Measurements from ENCODE around the gene YIF1B.

Gene YIF1B

DNA sequence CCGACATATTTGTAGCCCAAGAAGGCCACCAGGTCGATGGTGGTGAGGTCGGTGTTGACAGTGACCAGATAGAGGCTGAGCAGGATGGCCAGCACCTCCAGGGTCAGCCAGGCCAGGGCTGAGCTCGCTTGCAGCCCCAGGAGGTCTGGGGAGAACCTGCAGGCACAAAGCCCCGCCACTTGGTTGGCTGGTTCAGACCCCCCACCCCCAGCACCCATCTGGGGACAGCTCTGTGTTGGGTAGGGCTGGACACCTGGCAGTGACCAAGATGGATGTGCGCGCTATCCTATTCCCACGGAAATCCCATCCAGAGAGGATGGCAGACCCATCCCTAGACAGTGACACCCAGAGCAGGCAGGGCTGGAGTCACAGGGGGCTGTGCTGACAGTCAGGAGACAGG, 8.2 kb downstream of the YIF1B start:
- POLR2A ChIA-PET, result no interaction called here
- CTCF ChIA-PET, result no interaction called here
- no peak for DNase-seq (ENCODE audit: extremely low spot score)
- TF ChIP-seq SP1 (IDR thresholded peaks at IDR 0.05) (no peak), ELF4 (IDR thresholded peaks at IDR 0.05) (no peak), HDGF (IDR thresholded peaks at IDR 0.05; ENCODE audit: borderline replicate concordance) (no peak), CTBP1 (IDR thresholded peaks at IDR 0.05; ENCODE audit: borderline replicate concordance) (no peak), SUZ12 (IDR thresholded peaks at IDR 0.05) (no peak), ZNF384 (IDR thresholded peaks at IDR 0.05) (no peak), ARNT (IDR thresholded peaks at IDR 0.05) (no peak), LEF1 (IDR thresholded peaks at IDR 0.05; ENCODE audit: borderline replicate concordance) (no peak), BHLHE40 (IDR thresholded peaks at IDR 0.05; ENCODE audit: borderline replicate concordance) (no peak), FOXA1 (IDR thresholded peaks at IDR 0.05) (no peak), NFRKB (IDR thresholded peaks at IDR 0.05) (no peak), FOXM1 (IDR thresholded peaks at IDR 0.05; ENCODE audit: borderline replicate concordance) (no peak), FOXK2 (IDR thresholded peaks at IDR 0.05) (no peak), TARDBP (IDR thresholded peaks at IDR 0.05) (no peak), L3MBTL2 (conservative IDR thresholded peaks at IDR 0.05) (no peak)
- TF ChIP-seq, protein P1, sequence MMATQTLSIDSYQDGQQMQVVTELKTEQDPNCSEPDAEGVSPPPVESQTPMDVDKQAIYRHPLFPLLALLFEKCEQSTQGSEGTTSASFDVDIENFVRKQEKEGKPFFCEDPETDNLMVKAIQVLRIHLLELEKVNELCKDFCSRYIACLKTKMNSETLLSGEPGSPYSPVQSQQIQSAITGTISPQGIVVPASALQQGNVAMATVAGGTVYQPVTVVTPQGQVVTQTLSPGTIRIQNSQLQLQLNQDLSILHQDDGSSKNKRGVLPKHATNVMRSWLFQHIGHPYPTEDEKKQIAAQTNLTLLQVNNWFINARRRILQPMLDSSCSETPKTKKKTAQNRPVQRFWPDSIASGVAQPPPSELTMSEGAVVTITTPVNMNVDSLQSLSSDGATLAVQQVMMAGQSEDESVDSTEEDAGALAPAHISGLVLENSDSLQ (IDR thresholded peaks at IDR 0.05), result no peak

DNA sequence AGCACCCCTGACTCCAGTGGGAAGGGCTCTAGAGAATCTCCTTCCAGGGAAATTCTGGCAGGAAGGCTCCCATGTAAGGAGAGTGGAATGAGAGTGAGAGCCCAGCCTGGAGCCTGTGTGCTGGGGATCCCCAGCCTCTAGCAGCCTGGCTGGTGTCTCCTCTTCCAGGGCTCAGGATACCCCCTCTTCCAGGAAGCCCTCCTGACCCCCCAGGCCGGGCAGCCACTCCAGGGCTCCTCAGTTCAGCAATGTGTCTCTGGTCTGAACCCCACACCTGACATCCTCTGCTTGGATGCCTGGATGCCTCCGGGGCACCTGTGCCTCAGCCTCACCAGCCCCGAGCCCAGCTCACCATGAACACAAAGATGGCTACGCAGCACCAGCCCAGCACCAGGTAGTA, 8.7 kb downstream of the YIF1B start:
- ChIA-PET POLR2A (no interaction called here), CTCF (no interaction called here)
- TF ChIP-seq ARNT (IDR thresholded peaks at IDR 0.05) (no peak), FOXA1 (IDR thresholded peaks at IDR 0.05) (no peak), BHLHE40 (IDR thresholded peaks at IDR 0.05; ENCODE audit: borderline replicate concordance) (no peak)
- DNase-seq (ENCODE audit: extremely low spot score), result no peak

DNA sequence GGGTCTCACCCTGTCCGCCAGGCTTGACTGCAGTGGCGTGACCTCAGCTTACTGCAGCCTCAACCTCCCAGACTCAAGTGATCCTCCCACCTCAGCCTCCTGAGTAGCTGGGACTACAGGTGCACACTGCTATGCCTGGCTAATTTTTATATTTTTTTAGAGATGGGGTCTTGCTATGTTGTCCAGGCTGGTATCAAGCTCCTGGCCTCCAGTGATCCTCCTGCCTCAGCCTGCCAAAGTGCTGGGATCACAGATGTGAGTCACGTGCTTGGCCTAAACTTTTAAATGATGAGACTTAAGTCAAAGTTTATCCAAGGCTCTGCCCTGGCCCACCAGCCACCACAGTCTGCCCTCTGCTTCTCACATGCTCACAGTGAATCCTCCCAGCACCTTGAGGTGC, 9.5 kb downstream of the YIF1B start:
- no peak for DNase-seq (ENCODE audit: extremely low spot score)
- TF ChIP-seq BHLHE40 (IDR thresholded peaks at IDR 0.05; ENCODE audit: borderline replicate concordance) (no peak), HDGF (IDR thresholded peaks at IDR 0.05; ENCODE audit: borderline replicate concordance) (no peak), L3MBTL2 (conservative IDR thresholded peaks at IDR 0.05) (no peak), SUZ12 (IDR thresholded peaks at IDR 0.05) (no peak), NFRKB (IDR thresholded peaks at IDR 0.05) (no peak), ZNF384 (IDR thresholded peaks at IDR 0.05) (no peak), LEF1 (IDR thresholded peaks at IDR 0.05; ENCODE audit: borderline replicate concordance) (no peak), ELF4 (IDR thresholded peaks at IDR 0.05) (no peak)
- TF ChIP-seq, protein P1 (IDR thresholded peaks at IDR 0.05), result no peak
- ChIA-PET POLR2A (no interaction called here), CTCF (no interaction called here)

DNA sequence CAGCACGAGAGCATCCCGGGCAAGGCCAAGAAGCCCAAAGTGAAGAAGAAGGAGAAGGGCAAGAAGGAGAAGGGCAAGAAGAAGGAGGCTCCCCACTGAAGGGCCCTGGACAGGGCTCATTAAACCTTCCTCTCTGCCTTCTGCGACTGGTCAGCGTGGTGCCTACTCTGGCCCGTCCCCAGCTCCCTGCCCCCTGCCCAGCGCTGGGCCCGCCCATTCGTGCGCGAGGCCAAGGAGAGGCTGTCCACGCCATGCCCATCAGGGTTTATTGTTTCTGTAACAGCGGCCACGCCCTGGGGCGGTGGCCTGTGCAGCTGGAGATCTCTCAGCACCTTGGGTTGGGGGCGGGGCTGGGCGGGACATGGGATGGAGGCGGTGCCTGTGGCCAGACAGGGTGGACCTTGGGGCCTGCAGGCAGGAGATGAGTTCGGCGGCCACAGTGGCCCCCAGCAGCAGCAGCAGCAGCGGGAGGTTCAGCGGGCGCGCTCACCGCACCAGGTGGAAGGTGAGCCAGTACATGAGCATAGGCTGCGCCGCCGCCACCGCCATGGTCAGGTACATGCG, 10.8 kb downstream of the YIF1B start:
- DNase-seq (ENCODE audit: extremely low spot score), result peak; percentile 36
- CTCF ChIA-PET, result no interaction called here
- TF ChIP-seq, protein P1 (IDR thresholded peaks at IDR 0.05), result 0 out of 2 replicates have a peak, but pooled peaks have one; percentile 19
- TF ChIP-seq NFRKB (IDR thresholded peaks at IDR 0.05), result no peak
- POLR2A ChIA-PET, result no interaction called here

DNA sequence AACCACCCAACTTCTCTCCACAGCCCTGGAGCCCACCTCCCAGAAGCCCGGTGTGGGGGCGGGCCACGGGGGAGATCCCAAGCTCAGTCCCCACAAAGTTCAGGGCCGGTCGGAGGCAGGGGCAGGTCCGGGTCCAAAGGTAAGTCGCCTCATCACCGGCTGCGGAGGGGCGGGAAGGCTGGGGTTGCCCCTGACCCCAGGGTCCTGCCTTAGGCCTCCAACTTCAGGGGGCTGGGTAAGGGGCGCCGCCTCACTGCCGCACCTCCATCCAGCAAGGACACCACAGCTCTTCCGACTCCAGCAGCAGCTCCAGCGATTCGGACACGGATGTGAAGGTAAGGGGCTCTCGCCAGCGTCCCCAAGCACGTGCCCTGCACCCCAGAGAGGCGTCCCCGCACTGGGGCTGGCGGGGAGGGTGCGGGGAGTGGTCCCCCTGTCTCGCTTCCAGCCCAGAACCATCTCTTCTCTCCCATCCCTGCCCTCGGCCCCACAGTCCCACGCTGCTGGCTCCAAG, 11.3 kb downstream of the YIF1B start:
- TF ChIP-seq TARDBP (IDR thresholded peaks at IDR 0.05) (no peak), ZNF384 (IDR thresholded peaks at IDR 0.05) (no peak), ELF4 (IDR thresholded peaks at IDR 0.05) (no peak), FOXA1 (IDR thresholded peaks at IDR 0.05) (no peak), BHLHE40 (IDR thresholded peaks at IDR 0.05; ENCODE audit: borderline replicate concordance) (no peak), SUZ12 (IDR thresholded peaks at IDR 0.05) (no peak), FOXM1 (IDR thresholded peaks at IDR 0.05; ENCODE audit: borderline replicate concordance) (no peak), LEF1 (IDR thresholded peaks at IDR 0.05; ENCODE audit: borderline replicate concordance) (no peak), L3MBTL2 (conservative IDR thresholded peaks at IDR 0.05) (no peak), ARNT (IDR thresholded peaks at IDR 0.05) (no peak), SP1 (IDR thresholded peaks at IDR 0.05) (no peak)
- TF ChIP-seq, protein P1 (IDR thresholded peaks at IDR 0.05), result no peak
- ChIA-PET CTCF (no interaction called here), POLR2A (no interaction called here)
- no peak for DNase-seq (ENCODE audit: extremely low spot score)

DNA sequence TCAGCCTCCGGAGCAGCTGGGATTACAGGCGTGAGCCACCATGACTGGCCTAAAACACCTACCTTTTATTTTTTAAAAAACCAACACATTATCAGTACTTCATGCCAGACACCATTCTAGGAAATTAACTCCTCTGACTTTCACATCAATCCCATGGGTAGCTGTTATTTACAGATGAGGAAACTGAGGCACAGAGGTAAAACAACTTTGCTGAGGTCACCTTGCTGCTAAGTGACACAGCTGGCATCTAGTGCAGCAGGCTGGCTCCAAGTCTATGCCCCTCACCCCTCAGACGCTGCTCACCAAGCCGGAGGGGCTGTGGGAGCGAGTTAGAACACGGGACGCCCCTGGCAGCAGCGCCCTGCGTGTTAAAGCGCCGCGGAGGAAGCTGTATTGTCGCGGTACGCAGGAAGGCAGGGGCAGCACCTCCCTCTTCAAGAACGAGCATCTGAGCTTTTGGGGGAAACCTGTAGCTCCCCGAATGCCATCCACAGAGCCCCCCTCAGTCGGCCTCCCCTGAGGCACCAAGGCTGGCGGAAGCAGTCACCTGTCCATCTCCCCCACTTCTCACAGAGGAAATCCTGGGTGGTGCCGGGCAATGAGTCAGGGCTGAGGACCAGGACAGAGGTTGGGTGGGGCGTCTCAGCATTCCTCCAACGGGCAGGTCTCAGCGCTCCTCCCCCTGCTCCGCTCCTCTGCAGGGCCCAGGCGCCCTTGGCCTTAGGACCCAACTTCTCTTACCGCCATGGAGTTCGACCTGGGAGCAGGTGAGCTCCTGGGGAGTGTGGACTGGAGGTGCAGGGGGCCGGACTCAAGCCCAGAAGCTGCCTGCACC, 12.0 kb downstream of the YIF1B start, which contains the start of gene C19orf33:
TSS of gene C19orf33 (plus strand) at position 735 of the 835 bp plus-strand sequence. CDS start at position 746, 11 bp downstream.
- DNase-seq (ENCODE audit: extremely low spot score), result no peak
- ChIA-PET CTCF (no interaction called here), POLR2A (no interaction called here)
- TF ChIP-seq SP1 (IDR thresholded peaks at IDR 0.05) (no peak), FOXK2 (IDR thresholded peaks at IDR 0.05) (no peak), SUZ12 (IDR thresholded peaks at IDR 0.05) (no peak), CTBP1 (IDR thresholded peaks at IDR 0.05; ENCODE audit: borderline replicate concordance) (no peak), L3MBTL2 (conservative IDR thresholded peaks at IDR 0.05) (no peak), ELF4 (IDR thresholded peaks at IDR 0.05) (no peak), ARNT (IDR thresholded peaks at IDR 0.05) (no peak), FOXM1 (IDR thresholded peaks at IDR 0.05; ENCODE audit: borderline replicate concordance) (no peak), ZNF384 (IDR thresholded peaks at IDR 0.05) (no peak), BHLHE40 (IDR thresholded peaks at IDR 0.05; ENCODE audit: borderline replicate concordance) (no peak), LEF1 (IDR thresholded peaks at IDR 0.05; ENCODE audit: borderline replicate concordance) (no peak), NFRKB (IDR thresholded peaks at IDR 0.05) (no peak), HDGF (IDR thresholded peaks at IDR 0.05; ENCODE audit: borderline replicate concordance) (no peak), FOXA1 (IDR thresholded peaks at IDR 0.05) (no peak)
- TF ChIP-seq, protein P1 (IDR thresholded peaks at IDR 0.05), result no peak

All from HEK293T (cell line).